HCT116 (cell line): ENCODE results near the gene GAK. TPM values are rescaled to one million over a fixed set of nuclear protein-coding genes. Genes with fewer than 3 reads are reported as not detected.

Source experiments
- ATAC-seq: fragments of 200-7000 bp; cut with Tn5 transposase; 2 replicates; pipeline ENCODE4 v1.9.1; 2020; ENCODE audit warnings: mild to moderate bottlenecking, moderate library complexity
- BruUV-seq: library from RNA; stranded (reverse); fragments of 400-500 nt; replicated peaks from 2 replicates; lab custom pipeline; 2021; lab: Mats Ljungman, UMichigan
- CTCF ChIA-PET: fragments of 300-600 bp; sonication (Branson Sonifier 250); formaldehyde crosslinking; loops from one replicate; lab custom pipeline; 2021; ENCODE audit warnings: antibody characterized with exemption; lab: Charles Lee
- POLR2A ChIA-PET: fragments of 300-600, 350-600 bp; sonication (Branson Sonifier 250); formaldehyde crosslinking; loops from one replicate; lab custom pipeline; 2021; ENCODE audit warnings: antibody characterized with exemption; lab: Charles Lee
- RAD21 ChIA-PET, 2 experiments: fragments of 300-600 bp; sonication (Branson Sonifier 250); formaldehyde crosslinking; loops; one replicate each; lab custom pipeline; 2023; ENCODE audit warnings: low total read pairs in 2 of 2; ENCODE audit not compliant: uncharacterized antibody in 2 of 2, unreplicated experiment in 2 of 2, low non-redundant PET in 1 of 2; lab: Charles Lee
- DNase-seq: peaks from one replicate; pipeline ENCODE4 v3.0.0-alpha.2; 2010; ENCODE audit warnings: low read depth, low spot score
- H2AFZ ChIP-seq: fragments of 200-600 bp; shearing (Covaris generic), sonication (generic); 2 replicates; pipeline ENCODE4 v1.6.1; 2017; ENCODE audit warnings: low read depth, mixed run types, mixed read lengths, antibody characterized with exemption, low read length; ENCODE audit not compliant: poor library complexity, severe bottlenecking
- H3K27ac ChIP-seq: 2 replicates; pipeline ENCODE4 v1.5.1; 2012; ENCODE audit warnings: low read depth, low read length
- H3K27me3 ChIP-seq: fragments of 200-600 bp; sonication (generic); 2 replicates; pipeline ENCODE4 v1.6.1; 2016; ENCODE audit warnings: mixed run types, low read length, mixed read lengths; ENCODE audit not compliant: insufficient read depth
- H3K36me3 ChIP-seq, 2 experiments: fragments of 200-500 bp in 1 of 2; fragments of 200-600 bp in 1 of 2; sonication (Bioruptor generic) in 1 of 2; sonication (generic) in 1 of 2; 2 replicates each; pipeline versions ENCODE4 v1.5.1 to v1.6.1; 2014 to 2016; ENCODE audit warnings: low read length in 2 of 2, inconsistent platforms in 1 of 2, mixed read lengths in 1 of 2, mixed run types in 1 of 2; ENCODE audit not compliant: insufficient read depth in 2 of 2, control insufficient read depth in 1 of 2
- H3K4me1 ChIP-seq, 2 experiments: fragments of 200-600 bp in 1 of 2; sonication (generic) in 1 of 2; 2 replicates each; pipeline versions ENCODE4 v1.5.1 to v1.6.1; 2012 to 2017; ENCODE audit warnings: low read length in 2 of 2, inconsistent platforms in 1 of 2, mild to moderate bottlenecking in 1 of 2, mixed read lengths in 1 of 2, mixed run types in 1 of 2, moderate library complexity in 1 of 2; ENCODE audit not compliant: insufficient read depth in 2 of 2, control insufficient read depth in 1 of 2
- H3K4me2 ChIP-seq: fragments of 200-600 bp; sonication (generic); 2 replicates; pipeline ENCODE4 v1.6.1; 2017; ENCODE audit warnings: mixed run types, low read length, mixed read lengths
- H3K4me3 ChIP-seq, 2 experiments: fragments of 200-600 bp in 1 of 2; sonication (generic) in 1 of 2; replicated peaks in 1 of 2; 2 replicates each; pipeline ENCODE4 v1.5.1; 2011 to 2016; ENCODE audit warnings: low read length in 2 of 2, control low read depth in 1 of 2, low read depth in 1 of 2, mild to moderate bottlenecking in 1 of 2, mixed read lengths in 1 of 2, mixed run types in 1 of 2
- H3K79me2 ChIP-seq: fragments of 200-600 bp; sonication (generic); 2 replicates; pipeline ENCODE4 v1.6.1; 2017; ENCODE audit warnings: mild to moderate bottlenecking, mixed run types, low read length, moderate library complexity, mixed read lengths; ENCODE audit not compliant: insufficient read depth
- H3K9ac ChIP-seq: fragments of 200-600 bp; sonication (generic); 2 replicates; pipeline ENCODE4 v1.6.1; 2016; ENCODE audit warnings: low read length, mixed read lengths
- H3K9me2 ChIP-seq: fragments of 200-600 bp; sonication (generic), shearing (Covaris generic); 2 replicates; pipeline ENCODE4 v1.6.1; 2017; ENCODE audit warnings: mixed run types, mild to moderate bottlenecking, moderate library complexity; ENCODE audit not compliant: insufficient read depth
- H3K9me3 ChIP-seq, 2 experiments: fragments of 200-500 bp in 1 of 2; fragments of 200-600 bp in 1 of 2; sonication (Bioruptor generic) in 1 of 2; sonication (generic) in 1 of 2; 2 replicates each; pipeline ENCODE4 v1.6.1; 2014 to 2017; ENCODE audit warnings: low read length in 2 of 2, mixed read lengths in 2 of 2, inconsistent platforms in 1 of 2, low read depth in 1 of 2, mild to moderate bottlenecking in 1 of 2, mixed run types in 1 of 2, moderate library complexity in 1 of 2; ENCODE audit not compliant: control insufficient read depth in 1 of 2, insufficient read depth in 1 of 2
- H4K20me1 ChIP-seq: fragments of 200-600 bp; sonication (generic), shearing (Covaris generic); 2 replicates; pipeline ENCODE4 v1.6.1; 2017; ENCODE audit warnings: mixed run types, mild to moderate bottlenecking, moderate library complexity; ENCODE audit not compliant: insufficient read depth
- ATF3 ChIP-seq: IDR thresholded peaks from 2 replicates; pipeline ENCODE4 v1.6.1; 2012
- CEBPB ChIP-seq: IDR thresholded peaks from 2 replicates; pipeline ENCODE4 v1.6.1; 2012; ENCODE audit warnings: low read depth
- EGR1 ChIP-seq: IDR thresholded peaks from 2 replicates; pipeline ENCODE4 v1.6.1; 2012; ENCODE audit warnings: low read depth
- ELF1 ChIP-seq: IDR thresholded peaks from 2 replicates; pipeline ENCODE4 v1.6.1; 2012; ENCODE audit warnings: low read depth, borderline replicate concordance
- EZH2 ChIP-seq: fragments of 200-600 bp; sonication (generic); IDR thresholded peaks from 2 replicates; pipeline ENCODE4 v1.6.1; 2017; ENCODE audit warnings: antibody characterized with exemption, mixed run types
- EZH2phosphoT487 ChIP-seq: fragments of 200-600 bp; IDR thresholded peaks from 2 replicates; pipeline ENCODE4 v1.6.1; 2018; ENCODE audit warnings: antibody characterized with exemption, borderline replicate concordance
- FOSL1 ChIP-seq: IDR thresholded peaks from 2 replicates; pipeline ENCODE4 v1.6.1; 2012; ENCODE audit warnings: low read depth
- JUND ChIP-seq: IDR thresholded peaks from 2 replicates; pipeline ENCODE4 v1.6.1; 2012
- POLR2AphosphoS5 ChIP-seq: IDR thresholded peaks from 2 replicates; pipeline ENCODE4 v1.6.1; 2011; ENCODE audit warnings: mild to moderate bottlenecking, low read depth, low read length, moderate library complexity
- REST ChIP-seq: IDR thresholded peaks from 2 replicates; pipeline ENCODE4 v1.6.1; 2012; ENCODE audit warnings: low read depth
- SIN3A ChIP-seq: IDR thresholded peaks from 2 replicates; pipeline ENCODE4 v1.6.1; 2012; ENCODE audit warnings: low read depth
- SP1 ChIP-seq: IDR thresholded peaks from 2 replicates; pipeline ENCODE4 v1.6.1; 2012; ENCODE audit warnings: low read depth
- SRF ChIP-seq: IDR thresholded peaks from 2 replicates; pipeline ENCODE4 v1.6.1; 2012; ENCODE audit warnings: low read depth
- YY1 ChIP-seq: IDR thresholded peaks from 2 replicates; pipeline ENCODE4 v1.6.1; 2011; ENCODE audit warnings: low read length, low read depth, moderate library complexity, mild to moderate bottlenecking; ENCODE audit not compliant: insufficient replicate concordance; ENCODE audit errors: extremely low read depth
- ZBTB33 ChIP-seq: IDR thresholded peaks from 2 replicates; pipeline ENCODE4 v1.6.1; 2011; ENCODE audit warnings: mild to moderate bottlenecking, low read length, moderate library complexity; ENCODE audit not compliant: insufficient replicate concordance; ENCODE audit errors: extremely low read depth
- ZFX ChIP-seq: fragments of 450-650 bp; IDR thresholded peaks from 2 replicates; pipeline ENCODE4 v1.6.1; 2017
- ZNF274 ChIP-seq: fragments of 200-500 bp; sonication (Bioruptor generic); IDR thresholded peaks from 2 replicates; pipeline ENCODE4 v1.6.1; 2014; ENCODE audit warnings: mild to moderate bottlenecking, low read depth, low read length, inconsistent platforms
- intact Hi-C: fragments of 100-400 bp; cut with micrococcal nuclease; formaldehyde crosslinking; loops from 2 replicates; pipeline ENCODE4 v1.10.0; 2022
- total RNA-seq: library from RNA; stranded (reverse); gene quantifications from one replicate; pipeline ENCODE4 v1.2.1, GENCODE V29; 2021; ENCODE audit not compliant: unreplicated experiment

GAK gene
- total RNA-seq, 1 experiment from 2014 or later, result 123 TPM

DNA sequence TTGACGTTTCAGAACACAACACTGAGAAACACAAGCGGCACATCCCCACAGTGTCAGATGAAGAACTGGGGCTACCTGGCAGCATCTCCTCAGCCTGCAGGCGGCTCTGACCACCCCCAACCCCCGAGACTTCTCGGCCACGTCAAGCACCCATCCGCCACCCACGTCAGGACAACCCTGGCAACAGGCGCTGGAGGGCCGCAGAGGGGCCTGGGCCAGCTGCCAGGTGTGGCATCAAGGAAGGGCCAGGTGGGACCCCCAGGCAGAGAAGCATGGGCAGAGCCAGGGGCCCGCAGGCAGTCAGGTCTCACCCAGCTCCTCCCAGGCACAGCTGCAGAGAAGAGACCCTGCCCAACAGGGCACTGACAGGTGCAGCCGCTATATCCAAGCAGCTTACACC is 22.3 kb downstream of the GAK start:
- H3K9me2 ChIP-seq, result no peaks in the 10 kb centered on the region
- peaks cover 0 to 4% of the 10 kb centered on the region in 2 experiments; a peak in 1 of 4 replicates for H3K9me3 ChIP-seq
- H4K20me1 ChIP-seq, result no peaks in the 10 kb centered on the region
- no TSS peak for BruUV-seq
- H3K4me2 ChIP-seq, result no peak overlapping the region
- no peak for DNase-seq
- RAD21 ChIA-PET, result no interaction called here
- no peak for TF ChIP-seq EZH2
- TF ChIP-seq ZFX, result no peak
- TF ChIP-seq JUND, result no peak
- TF ChIP-seq FOSL1, result no peak
- no peak for TF ChIP-seq SIN3A
- TF ChIP-seq EGR1, result no peak
- H3K9ac ChIP-seq, result no peak overlapping the region
- peaks cover 53% of the 10 kb centered on the region for H3K79me2 ChIP-seq
- CTCF ChIA-PET, result no interaction called here
- POLR2A ChIA-PET, result no interaction called here
- H3K27me3 ChIP-seq, result no peaks in the 10 kb centered on the region
- no peak overlapping the region for H3K4me3 ChIP-seq
- H3K27ac ChIP-seq, result no peak overlapping the region
- intact Hi-C loops, result loop anchor here (10.0 kb wide), 1 partner anchor 65 kb away; no protein-coding TSS in a partner anchor
- no peak for ATAC-seq
- H3K36me3 ChIP-seq, result peaks cover 0 to 8% of the 10 kb centered on the region in 2 experiments; a peak in 3 of 4 replicates
- no peaks in the 10 kb centered on the region for H3K4me1 ChIP-seq
- H2AFZ ChIP-seq, result no peak overlapping the region

- peaks cover 0 to 12% of the 10 kb centered on the region in 2 experiments; a peak in 3 of 4 replicates for H3K36me3 ChIP-seq
- no peak overlapping the region for H3K27ac ChIP-seq
- BruUV-seq, result no TSS peak
- no peaks in the 10 kb centered on the region for H3K27me3 ChIP-seq
- ChIA-PET RAD21 (no interaction called here), POLR2A (no interaction called here), CTCF (no interaction called here)
- ATAC-seq, result no peak
- no peaks in the 10 kb centered on the region for H3K9me2 ChIP-seq
- no peak overlapping the region for H3K4me3 ChIP-seq
- H3K4me2 ChIP-seq, result no peak overlapping the region
- DNase-seq, result no peak
- intact Hi-C loops, result no loop called here
- H3K9ac ChIP-seq, result no peak overlapping the region
- H3K79me2 ChIP-seq, result peaks cover 51% of the 10 kb centered on the region
- no peaks in the 10 kb centered on the region for H4K20me1 ChIP-seq
- peaks cover 0 to 4% of the 10 kb centered on the region in 2 experiments; a peak in 1 of 4 replicates for H3K9me3 ChIP-seq
- H3K4me1 ChIP-seq, result no peaks in the 10 kb centered on the region
- H2AFZ ChIP-seq, result no peak overlapping the region
- TF ChIP-seq YY1 (no peak), SRF (no peak), POLR2AphosphoS5 (no peak), EZH2 (no peak), ATF3 (no peak), SIN3A (no peak), EZH2phosphoT487 (no peak), CEBPB (no peak), ZBTB33 (no peak), JUND (no peak), REST (no peak), ZNF274 (no peak), SP1 (no peak), ELF1 (no peak)
Measured at GRCh38 chr4:909131-909571, 23.0 kb downstream of the GAK start.
